A375 (cell line): ENCODE data around the gene TTC9. TPM values are rescaled to one million over a fixed set of nuclear protein-coding genes. Genes with fewer than 3 reads are reported as not detected.

ENCODE experiments used
- small RNA-seq: library from RNA; depleted of rRNA; stranded (forward); fragments of <200 nt; gene quantifications from one replicate; pipeline ENCODE3, GENCODE V24; 2014
- total RNA-seq: library from RNA; depleted of rRNA; stranded (reverse); fragments of >200 nt; shearing (Covaris generic); gene quantifications from 2 replicates; pipeline ENCODE4 v1.2.3, GENCODE V29; 2014; rRNA removed

Gene TTC9
- total RNA-seq: 0.34 TPM in 1 of 2 replicates, not detected in the other

GRCh38 chr14:70641548-70642302 is at the start of gene TTC9:
Gene TTC9, plus strand, starts transcription at chr14:70641916. Its CDS starts 214 bp downstream, at chr14:70642130.

GRCh38 chr14:70600382-70601157 is 41.1 kb upstream of the TTC9 start, which contains the start of gene MED6:
Gene MED6, minus strand, starts transcription at chr14:70600655. Its CDS starts 18 bp downstream, at chr14:70600637.

Small RNA genes lying within 50 kb of the gene (small RNA-seq; reads per million reads assigned to genes)
- gene RN7SL77P: not detected

Other genes with a start within 250 kb of the TTC9 start
- 10.3 and 13.5 TPM in 2 replicates for gene SYNJ2BP, start 224.8 kb upstream of the TTC9 start, total RNA-seq
- 0.04 and 0.19 TPM in 2 replicates for gene ADAM21, start 189.7 kb upstream of the TTC9 start, total RNA-seq
- 0.23 and 0.48 TPM in 2 replicates for gene ADAM20, start 106.9 kb upstream of the TTC9 start, total RNA-seq
- 25.0 and 31.3 TPM in 2 replicates for gene MED6, start 41.3 kb upstream of the TTC9 start, total RNA-seq
- 5.8 and 6.5 TPM in 2 replicates for gene MAP3K9, start 167.6 kb downstream of the TTC9 start, total RNA-seq